Renal cortical epithelial cell (primary cell): Measurements from ENCODE around the gene EIF4B. TPM values are rescaled to one million over a fixed set of nuclear protein-coding genes. Genes with fewer than 3 reads are reported as not detected.
"Not testable (repeated sequence)": the region's sequence is repeated elsewhere in the genome, so short reads cannot be mapped to it uniquely, and the experiment has no call there.

Experiments
- DNase-seq: peaks from one replicate; pipeline ENCODE4 v3.0.0-alpha.2; 2011; ENCODE audit warnings: low read depth
- total RNA-seq: library from RNA; depleted of rRNA; stranded (reverse); fragments of >200 nt; gene quantifications from 2 replicates; pipeline ENCODE4 v1.2.3, GENCODE V29; 2014

Gene EIF4B
- total RNA-seq, 1 donor from 2014 or later = 1,047 TPM

GRCh38 chr12:52992699-52993557 is 13.3 kb upstream of the EIF4B start:
- peak; percentile 82 for DNase-seq

- DNase-seq = no peak
These were observed 12.7 kb upstream of the EIF4B start for GRCh38 chr12:52993558-52993869.

- DNase-seq = peak; percentile 69
These were observed 2.1 kb upstream of the EIF4B start for GRCh38 chr12:53004178-53004577.

- DNase-seq = no peak
These were observed 1.7 kb upstream of the EIF4B start for GRCh38 chr12:53004582-53004981.

GRCh38 chr12:53005215-53005985 is 856 bp upstream of the EIF4B start:
- DNase-seq = no peak

- peak; percentile 32 for DNase-seq
These were observed 604 bp downstream of the EIF4B start for GRCh38 chr12:53006810-53007309.

- no peak for DNase-seq
These were observed 1.1 kb downstream of the EIF4B start for GRCh38 chr12:53007343-53007742.

- DNase-seq = not testable (repeated sequence)
These were observed 2.5 kb downstream of the EIF4B start for GRCh38 chr12:53008760-53009159.

GRCh38 chr12:53010955-53011354 is 4.7 kb downstream of the EIF4B start:
- no peak for DNase-seq

GRCh38 chr12:53011889-53012288 is 5.6 kb downstream of the EIF4B start:
- no peak for DNase-seq

GRCh38 chr12:53012928-53013327 is 6.7 kb downstream of the EIF4B start:
- no peak for DNase-seq

- no peak for DNase-seq
These were observed 8.5 kb downstream of the EIF4B start for GRCh38 chr12:53014709-53015108.

GRCh38 chr12:53025250-53025649 is 19.0 kb downstream of the EIF4B start:
- no peak for DNase-seq

- not testable (repeated sequence) for DNase-seq
These were observed 20.8 kb downstream of the EIF4B start for GRCh38 chr12:53027014-53027413.

GRCh38 chr12:53031616-53032015 is 25.4 kb downstream of the EIF4B start:
- no peak for DNase-seq

GRCh38 chr12:53033832-53034231 is 27.6 kb downstream of the EIF4B start:
- DNase-seq = not testable (repeated sequence)

GRCh38 chr12:53034459-53034858 is 28.2 kb downstream of the EIF4B start:
- DNase-seq = no peak

GRCh38 chr12:53036802-53037201 is 30.5 kb downstream of the EIF4B start:
- no peak for DNase-seq

- no peak for DNase-seq
These were observed 33.6 kb downstream of the EIF4B start for GRCh38 chr12:53039851-53040250.

GRCh38 chr12:53042607-53043454 is 36.6 kb downstream of the EIF4B start:
- DNase-seq = no peak

- DNase-seq = no peak
These were observed 37.9 kb downstream of the EIF4B start for GRCh38 chr12:53044052-53044581.
